GM23248 (cell line): Measurements from ENCODE around the gene PCA3. TPM values are rescaled to one million over a fixed set of nuclear protein-coding genes. Genes with fewer than 3 reads are reported as not detected.

ENCODE experiments used
- DNase-seq: peaks from one replicate; pipeline ENCODE4 v3.0.0-alpha.2; 2015
- H2AFZ ChIP-seq: fragments of 200-600 bp; sonication (generic); 2 replicates; pipeline ENCODE4 v1.6.1; 2016; ENCODE audit warnings: antibody characterized with exemption
- H3F3A ChIP-seq: fragments of 200-600 bp; sonication (generic); 2 replicates; pipeline ENCODE4 v1.6.1; 2016; ENCODE audit warnings: mild to moderate bottlenecking, antibody characterized with exemption, mixed run types; ENCODE audit not compliant: insufficient read depth
- H3K27ac ChIP-seq: fragments of 200-600 bp; sonication (generic); 2 replicates; pipeline ENCODE4 v1.5.1; 2016; ENCODE audit warnings: mild to moderate bottlenecking
- H3K27me3 ChIP-seq: fragments of 200-600 bp; sonication (generic); replicated peaks from 2 replicates; pipeline ENCODE4 v1.6.1; 2016; ENCODE audit warnings: mild to moderate bottlenecking; ENCODE audit not compliant: insufficient read depth
- H3K36me3 ChIP-seq: fragments of 200-600 bp; sonication (generic); 2 replicates; pipeline ENCODE4 v1.6.1; 2016; ENCODE audit warnings: low read depth, mild to moderate bottlenecking
- H3K4me1 ChIP-seq: fragments of 200-600 bp; sonication (generic); 2 replicates; pipeline ENCODE4 v1.6.1; 2016; ENCODE audit warnings: mild to moderate bottlenecking; ENCODE audit not compliant: insufficient read depth
- H3K4me2 ChIP-seq: fragments of 200-600 bp; sonication (generic); one replicate; pipeline ENCODE4 v1.6.1; 2016; ENCODE audit warnings: mild to moderate bottlenecking; ENCODE audit not compliant: unreplicated experiment
- H3K4me3 ChIP-seq: fragments of 200-600 bp; sonication (generic); 2 replicates; pipeline ENCODE4 v1.5.1; 2016; ENCODE audit warnings: mild to moderate bottlenecking
- H3K79me2 ChIP-seq: fragments of 200-600 bp; sonication (generic); 2 replicates; pipeline ENCODE4 v1.6.1; 2016; ENCODE audit warnings: mild to moderate bottlenecking; ENCODE audit not compliant: insufficient read depth
- H3K9ac ChIP-seq: fragments of 200-600 bp; sonication (generic); 2 replicates; pipeline ENCODE4 v1.6.1; 2016; ENCODE audit warnings: mild to moderate bottlenecking
- H3K9me2 ChIP-seq: fragments of 200-600 bp; sonication (generic); 2 replicates; pipeline ENCODE4 v1.6.1; 2016; ENCODE audit warnings: mixed run types, mild to moderate bottlenecking, moderate library complexity; ENCODE audit not compliant: insufficient read depth
- H3K9me3 ChIP-seq: fragments of 200-600 bp; sonication (generic); one replicate; pipeline ENCODE4 v1.6.1; 2017; ENCODE audit warnings: low read depth
- H4K20me1 ChIP-seq: fragments of 200-600 bp; sonication (generic); 2 replicates; pipeline ENCODE4 v1.6.0; 2016; ENCODE audit not compliant: insufficient read depth
- EZH2 ChIP-seq: fragments of 200-600 bp; sonication (generic); IDR thresholded peaks from 2 replicates; pipeline ENCODE4 v1.6.1; 2018; ENCODE audit warnings: antibody characterized with exemption, mild to moderate bottlenecking; ENCODE audit not compliant: insufficient read depth, poor library complexity, severe bottlenecking
- EZH2phosphoT487 ChIP-seq: fragments of 200-600 bp; sonication (generic); IDR thresholded peaks from 2 replicates; pipeline ENCODE4 v1.6.1; 2018; ENCODE audit warnings: antibody characterized with exemption, moderate library complexity, mild to moderate bottlenecking, low read depth; ENCODE audit not compliant: insufficient read depth
- WGBS, 2 experiments: methylation state at CpG; one replicate each; pipeline ENCODE4 v1.1.6; 2015 to 2017; ENCODE audit warnings: low lambda C conversion rate in 2 of 2, low coverage in 1 of 2; ENCODE audit errors: missing lambda C conversion rate in 2 of 2; 5-methylcytosine and 5-hydroxymethylcytosine counted together
- in situ Hi-C: fragments of 300-500 bp; cut with MboI; formaldehyde crosslinking; loops from 2 replicates; pipeline ENCODE4 v1.15.0; 2020
- polyA plus RNA-seq: library from polyadenylated mRNA; unstranded; fragments of >200 nt; fragmentation: Nextera tagmentation; extraction: Ambion mirVana; gene quantifications from 2 replicates; pipeline ENCODE4 v1.2.1, GENCODE V29; 2016
- total RNA-seq: library from RNA; depleted of rRNA; stranded (reverse); fragments of >200 nt; shearing (Covaris generic); gene quantifications from 2 replicates; pipeline ENCODE4 v1.2.3, GENCODE V29; 2014

Gene PCA3
- total and polyA plus RNA-seq, 2 experiments from 2014 or later, result not detected

GRCh38 chr9:76718166-76718565, 46.1 kb upstream of the PCA3 start:
- H3K27ac ChIP-seq, result no peak overlapping the region
- no peak overlapping the region for H3K4me3 ChIP-seq
- WGBS, 2 experiments, result 41% methylated on average over 4 of the region's 4 CpGs
- in situ Hi-C loops, result no loop called here
- H4K20me1 ChIP-seq, result no peaks in the 10 kb centered on the region
- H3K79me2 ChIP-seq, result no peaks in the 10 kb centered on the region
- TF ChIP-seq EZH2phosphoT487, result no peak
- TF ChIP-seq EZH2, result no peak
- no peak overlapping the region for H3K9ac ChIP-seq
- no peaks in the 10 kb centered on the region; the same call in 1 of the 2 replicates for H3K27me3 ChIP-seq
- no peak overlapping the region for H2AFZ ChIP-seq
- H3K9me2 ChIP-seq, result no peaks in the 10 kb centered on the region
- peaks cover 9% of the 10 kb centered on the region for H3K4me1 ChIP-seq
- no peak overlapping the region for H3K4me2 ChIP-seq
- no peak for DNase-seq
- no peaks in the 10 kb centered on the region for H3K9me3 ChIP-seq
- no peaks in the 10 kb centered on the region for H3F3A ChIP-seq
- no peaks in the 10 kb centered on the region for H3K36me3 ChIP-seq

DNA sequence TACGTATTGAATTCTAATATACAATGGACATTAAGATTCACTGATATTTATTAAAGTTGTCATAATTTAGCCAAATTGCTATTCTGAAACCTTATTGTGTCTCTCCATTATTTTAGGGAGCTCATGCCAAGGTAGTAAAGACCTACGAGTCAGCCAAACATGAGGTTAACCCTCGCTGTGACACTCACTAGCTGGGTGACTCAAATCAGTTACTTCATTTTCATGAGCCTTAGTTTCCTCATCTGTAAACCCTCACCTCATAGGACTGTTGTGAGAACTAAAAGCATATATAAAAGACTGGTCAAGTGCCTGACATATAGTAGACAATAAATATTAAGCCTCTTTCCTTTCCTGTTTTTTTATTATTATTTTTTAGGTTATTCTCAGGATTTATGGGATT, 44.0 kb upstream of the PCA3 start:
- H3F3A ChIP-seq, result no peaks in the 10 kb centered on the region
- WGBS, 2 experiments, result 56 to 57% methylated on average over 3 of the region's 3 CpGs
- in situ Hi-C loops, result no loop called here
- no peaks in the 10 kb centered on the region for H3K79me2 ChIP-seq
- H3K36me3 ChIP-seq, result no peaks in the 10 kb centered on the region
- no peak for TF ChIP-seq EZH2
- TF ChIP-seq EZH2phosphoT487, result no peak
- no peak overlapping the region for H3K27ac ChIP-seq
- H4K20me1 ChIP-seq, result no peaks in the 10 kb centered on the region
- no peak overlapping the region for H3K4me2 ChIP-seq
- H3K9ac ChIP-seq, result no peak overlapping the region
- H3K4me3 ChIP-seq, result no peak overlapping the region
- no peaks in the 10 kb centered on the region for H3K9me3 ChIP-seq
- peaks cover 9% of the 10 kb centered on the region for H3K4me1 ChIP-seq
- H2AFZ ChIP-seq, result no peak overlapping the region
- H3K9me2 ChIP-seq, result no peaks in the 10 kb centered on the region
- DNase-seq, result no peak
- H3K27me3 ChIP-seq, result no peaks in the 10 kb centered on the region; the same call in 1 of the 2 replicates

GRCh38 chr9:76725011-76725546, 39.2 kb upstream of the PCA3 start:
- Histone ChIP-seq H3K79me2 (no peaks in the 10 kb centered on the region), H3K9ac (no peak overlapping the region), H4K20me1 (no peaks in the 10 kb centered on the region), H3K27me3 (no peaks in the 10 kb centered on the region; the same call in 1 of the 2 replicates), H2AFZ (no peak overlapping the region), H3K9me3 (no peaks in the 10 kb centered on the region), H3K9me2 (no peaks in the 10 kb centered on the region), H3K4me3 (no peak overlapping the region), H3K27ac (no peak overlapping the region), H3K36me3 (no peaks in the 10 kb centered on the region), H3F3A (no peaks in the 10 kb centered on the region), H3K4me1 (no peaks in the 10 kb centered on the region), H3K4me2 (no peak overlapping the region)
- in situ Hi-C loops, result no loop called here
- 34% methylated on average over 4 of the region's 4 CpGs for WGBS, 2 experiments
- no peak for TF ChIP-seq EZH2phosphoT487
- no peak for TF ChIP-seq EZH2
- DNase-seq, result no peak

- Histone ChIP-seq H4K20me1 (no peaks in the 10 kb centered on the region), H3K9ac (no peak overlapping the region), H2AFZ (no peak overlapping the region), H3K4me2 (no peak overlapping the region), H3K9me2 (no peaks in the 10 kb centered on the region), H3K9me3 (no peaks in the 10 kb centered on the region), H3K27ac (no peak overlapping the region), H3F3A (no peaks in the 10 kb centered on the region), H3K79me2 (no peaks in the 10 kb centered on the region), H3K4me3 (no peak overlapping the region), H3K4me1 (no peaks in the 10 kb centered on the region), H3K27me3 (no peaks in the 10 kb centered on the region; the same call in 1 of the 2 replicates), H3K36me3 (no peaks in the 10 kb centered on the region)
- no peak for DNase-seq
- TF ChIP-seq EZH2phosphoT487 (no peak), EZH2 (no peak)
- 32 to 39% methylated on average over 6 of the region's 6 CpGs for WGBS, 2 experiments
- in situ Hi-C loops, result no loop called here
Measured at GRCh38 chr9:76725885-76726284, 38.4 kb upstream of the PCA3 start.

GRCh38 chr9:76729116-76729515, 35.1 kb upstream of the PCA3 start:
- Histone ChIP-seq H3K4me3 (no peak overlapping the region), H3F3A (no peaks in the 10 kb centered on the region), H2AFZ (no peak overlapping the region), H3K9me3 (no peaks in the 10 kb centered on the region), H3K27me3 (no peaks in the 10 kb centered on the region), H3K36me3 (no peaks in the 10 kb centered on the region), H3K4me2 (no peak overlapping the region), H3K9ac (no peak overlapping the region), H3K9me2 (no peaks in the 10 kb centered on the region), H3K4me1 (no peaks in the 10 kb centered on the region), H3K27ac (no peak overlapping the region), H3K79me2 (no peaks in the 10 kb centered on the region), H4K20me1 (no peaks in the 10 kb centered on the region)
- TF ChIP-seq EZH2 (no peak), EZH2phosphoT487 (no peak)
- DNase-seq, result no peak
- in situ Hi-C loops, result no loop called here
- 75 to 86% methylated on average over 3 of the region's 3 CpGs for whole genome bisulfite sequencing, 2 experiments
